Midbrain (tissue), 1 donor: Measurements from ENCODE around the gene KCTD15.
"Not testable (repeated sequence)": the region's sequence is repeated elsewhere in the genome, so short reads cannot be mapped to it uniquely, and the experiment has no call there.

Experiments used
- DNase-seq: peaks from one replicate; lab custom pipeline; 2025; lab: John Stamatoyannopoulos, UW

Gene KCTD15

GRCh38 chr19:33814181-33815165 is 17.8 kb downstream of the KCTD15 start:
- DNase-seq, result no peak

- DNase-seq, result no peak
These were observed 19.0 kb downstream of the KCTD15 start for GRCh38 chr19:33815380-33816340.

GRCh38 chr19:33818411-33818810 is 21.7 kb downstream of the KCTD15 start:
- DNase-seq, result no peak

- not testable (repeated sequence) for DNase-seq
These were observed 22.4 kb downstream of the KCTD15 start for GRCh38 chr19:33819078-33819477.

- peak; percentile 25 for DNase-seq
These were observed 22.8 kb downstream of the KCTD15 start for GRCh38 chr19:33819506-33819879.

- peak; percentile 22 for DNase-seq
These were observed 23.5 kb downstream of the KCTD15 start for GRCh38 chr19:33819880-33820781.

GRCh38 chr19:33821871-33822270 is 25.2 kb downstream of the KCTD15 start:
- DNase-seq, result no peak

GRCh38 chr19:33823341-33823740 is 26.7 kb downstream of the KCTD15 start:
- DNase-seq, result no peak

GRCh38 chr19:33825556-33825955 is 28.9 kb downstream of the KCTD15 start:
- no peak for DNase-seq

- no peak for DNase-seq
These were observed 29.9 kb downstream of the KCTD15 start for GRCh38 chr19:33826521-33826920.

GRCh38 chr19:33828266-33829075 is 31.8 kb downstream of the KCTD15 start:
- DNase-seq, result no peak

GRCh38 chr19:33830264-33830663 is 33.6 kb downstream of the KCTD15 start:
- DNase-seq, result no peak

GRCh38 chr19:33831825-33832224 is 35.2 kb downstream of the KCTD15 start:
- no peak for DNase-seq

GRCh38 chr19:33832633-33833032 is 36.0 kb downstream of the KCTD15 start:
- no peak for DNase-seq

- no peak for DNase-seq
These were observed 43.7 kb downstream of the KCTD15 start for GRCh38 chr19:33840382-33840781.

- DNase-seq, result no peak
These were observed 44.1 kb downstream of the KCTD15 start for GRCh38 chr19:33840783-33841182.

GRCh38 chr19:33841685-33842084 is 45.0 kb downstream of the KCTD15 start:
- no peak for DNase-seq

GRCh38 chr19:33844478-33844877 is 47.8 kb downstream of the KCTD15 start:
- no peak for DNase-seq

- DNase-seq, result no peak
These were observed 48.8 kb downstream of the KCTD15 start for GRCh38 chr19:33845498-33845897.

GRCh38 chr19:33849551-33850147 is 53.0 kb downstream of the KCTD15 start:
- no peak for DNase-seq
